Mesendoderm (in vitro differentiated cells): Measurements from ENCODE around the gene SMYD3.

Experiments used
- DNase-seq: peaks from one replicate; pipeline ENCODE4 v3.0.0; 2013
- H2AK5ac ChIP-seq: 2 replicates; pipeline ENCODE4 v1.6.1; 2013; ENCODE audit warnings: low read length, inconsistent platforms
- H2BK120ac ChIP-seq: 2 replicates; pipeline ENCODE4 v1.6.1; 2013; ENCODE audit warnings: low read depth, mild to moderate bottlenecking, low read length, moderate library complexity, mixed read lengths
- H2BK15ac ChIP-seq: replicated peaks from 2 replicates; pipeline ENCODE4 v1.6.1; 2013; ENCODE audit warnings: low read depth, mild to moderate bottlenecking, moderate library complexity
- H2BK5ac ChIP-seq: 2 replicates; pipeline ENCODE4 v1.6.1; 2013; ENCODE audit warnings: low read length, inconsistent platforms
- H3K18ac ChIP-seq: 2 replicates; pipeline ENCODE4 v1.6.1; 2013; ENCODE audit warnings: mild to moderate bottlenecking, low read length, mixed read lengths
- H3K23ac ChIP-seq: one replicate; pipeline ENCODE4 v1.6.1; 2013; ENCODE audit warnings: low read length
- H3K27ac ChIP-seq: 2 replicates; pipeline ENCODE4 v1.5.1; 2013; ENCODE audit warnings: low read depth, mild to moderate bottlenecking, inconsistent platforms, low read length, moderate library complexity
- H3K27me3 ChIP-seq: 2 replicates; pipeline ENCODE4 v1.6.1; 2013; ENCODE audit warnings: low read length, control low read depth, mild to moderate bottlenecking, inconsistent platforms; ENCODE audit not compliant: insufficient read depth, poor library complexity
- H3K36me3 ChIP-seq: 2 replicates; pipeline ENCODE4 v1.6.1; 2013; ENCODE audit warnings: low read length, inconsistent platforms; ENCODE audit not compliant: control insufficient read depth, insufficient read depth
- H3K4ac ChIP-seq: one replicate; pipeline ENCODE4 v1.6.1; 2013; ENCODE audit warnings: low read depth, mild to moderate bottlenecking, low read length, moderate library complexity
- H3K4me1 ChIP-seq: 2 replicates; pipeline ENCODE4 v1.6.1; 2013; ENCODE audit warnings: low read depth, low read length, inconsistent platforms; ENCODE audit not compliant: control insufficient read depth
- H3K4me2 ChIP-seq: 2 replicates; pipeline ENCODE4 v1.6.1; 2013; ENCODE audit warnings: low read length
- H3K4me3 ChIP-seq: 2 replicates; pipeline ENCODE4 v1.5.1; 2013; ENCODE audit warnings: mild to moderate bottlenecking, low read length
- H3K56ac ChIP-seq: one replicate; pipeline ENCODE4 v1.6.1; 2013; ENCODE audit warnings: low read length
- H3K79me1 ChIP-seq: 2 replicates; pipeline ENCODE4 v1.6.1; 2013; ENCODE audit warnings: low read length, inconsistent platforms
- H3K79me2 ChIP-seq: 2 replicates; pipeline ENCODE4 v1.6.1; 2013; ENCODE audit warnings: mild to moderate bottlenecking, low read length; ENCODE audit not compliant: control insufficient read depth, insufficient read depth
- H3K9ac ChIP-seq: 2 replicates; pipeline ENCODE4 v1.6.1; 2013; ENCODE audit warnings: low read length, inconsistent platforms
- H4K5ac ChIP-seq: one replicate; pipeline ENCODE4 v1.6.1; 2013; ENCODE audit warnings: low read length
- H4K8ac ChIP-seq: one replicate; pipeline ENCODE4 v1.6.1; 2013; ENCODE audit warnings: low read depth, mild to moderate bottlenecking, control low read depth, low read length, moderate library complexity
- WGBS: extraction: QIAGEN DNeasy Blood & Tissue Kit; methylation state at CpG from one replicate; pipeline ENCODE4 v1.1.7; 2013; ENCODE audit warnings: low lambda C conversion rate, missing lambda C conversion rate; ENCODE audit not compliant: insufficient coverage; ENCODE audit errors: extremely low coverage; 5-methylcytosine and 5-hydroxymethylcytosine counted together

SMYD3 gene

DNA sequence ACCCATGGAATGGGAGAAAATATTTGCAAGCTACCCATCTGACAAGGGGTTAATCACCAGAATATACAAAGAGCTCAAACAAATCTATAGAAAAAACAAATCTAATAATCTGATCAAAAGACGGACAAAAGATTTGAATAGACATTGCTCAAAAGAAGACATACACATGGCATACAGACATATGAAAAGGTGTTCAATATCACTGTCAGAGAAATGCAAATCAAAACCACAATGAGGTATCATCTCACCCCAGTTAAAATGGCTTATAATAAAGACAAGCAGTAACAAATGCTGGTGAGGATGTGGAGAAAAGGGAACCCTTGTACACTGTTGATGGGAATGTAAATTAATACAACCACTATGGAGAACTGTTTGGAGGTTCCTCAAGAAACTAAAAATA is 600.9 kb downstream of the SMYD3 start:
- H3K4ac ChIP-seq = no peak overlapping the region
- no peaks in the 10 kb centered on the region for H3K27me3 ChIP-seq
- H3K27ac ChIP-seq = no peak overlapping the region
- no peak overlapping the region for H2AK5ac ChIP-seq
- no peak overlapping the region for H3K23ac ChIP-seq
- DNase-seq = no peak
- no peak overlapping the region for H3K9ac ChIP-seq
- no peak overlapping the region for H3K4me2 ChIP-seq
- no peaks in the 10 kb centered on the region for H3K79me2 ChIP-seq
- no peak overlapping the region for H3K56ac ChIP-seq
- no peak overlapping the region for H2BK120ac ChIP-seq
- H3K18ac ChIP-seq = no peak overlapping the region
- no peak overlapping the region for H3K4me3 ChIP-seq
- no peaks in the 10 kb centered on the region for H3K79me1 ChIP-seq
- no peak overlapping the region for H2BK15ac ChIP-seq
- no CpG with 5 or more reads among the region's 1 CpG for WGBS
- H2BK5ac ChIP-seq = no peak overlapping the region
- no peaks in the 10 kb centered on the region for H3K4me1 ChIP-seq
- no peaks in the 10 kb centered on the region for H3K36me3 ChIP-seq
- no peak overlapping the region for H4K5ac ChIP-seq
- H4K8ac ChIP-seq = no peak overlapping the region

DNA sequence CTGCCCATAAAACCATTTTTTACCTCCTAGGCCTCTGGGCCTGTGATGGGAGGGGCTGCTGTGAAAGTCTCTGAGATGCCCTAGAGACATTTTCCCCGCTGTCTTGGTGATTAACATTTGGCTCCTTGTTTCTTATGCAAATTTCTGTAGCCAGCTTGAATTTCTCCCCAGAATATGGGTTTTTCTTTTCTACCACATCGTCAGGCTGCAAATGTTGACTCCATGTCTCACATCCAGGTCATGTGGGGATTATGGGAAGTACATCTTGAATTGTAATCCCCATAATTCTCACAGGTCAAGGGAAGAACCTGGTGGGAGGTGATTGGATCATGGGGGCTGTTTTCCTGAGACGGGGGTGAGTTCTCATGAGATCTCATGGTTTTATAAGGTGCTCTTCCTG is 603.2 kb downstream of the SMYD3 start:
- no peak overlapping the region for H3K4me3 ChIP-seq
- no peak overlapping the region for H3K4me2 ChIP-seq
- no peak overlapping the region for H4K5ac ChIP-seq
- no peaks in the 10 kb centered on the region for H3K79me2 ChIP-seq
- no peaks in the 10 kb centered on the region for H3K36me3 ChIP-seq
- H3K56ac ChIP-seq = no peak overlapping the region
- no peak overlapping the region for H2BK5ac ChIP-seq
- no peak for DNase-seq
- no peak overlapping the region for H3K9ac ChIP-seq
- H4K8ac ChIP-seq = no peak overlapping the region
- H3K4me1 ChIP-seq = no peaks in the 10 kb centered on the region
- H3K27ac ChIP-seq = no peak overlapping the region
- no peak overlapping the region for H2AK5ac ChIP-seq
- no peaks in the 10 kb centered on the region for H3K79me1 ChIP-seq
- H3K27me3 ChIP-seq = no peaks in the 10 kb centered on the region
- no peak overlapping the region for H3K4ac ChIP-seq
- no peak overlapping the region for H2BK15ac ChIP-seq
- H3K18ac ChIP-seq = no peak overlapping the region
- no peak overlapping the region for H3K23ac ChIP-seq
- WGBS = no CpG with 5 or more reads among the region's 3 CpGs
- H2BK120ac ChIP-seq = no peak overlapping the region

DNA sequence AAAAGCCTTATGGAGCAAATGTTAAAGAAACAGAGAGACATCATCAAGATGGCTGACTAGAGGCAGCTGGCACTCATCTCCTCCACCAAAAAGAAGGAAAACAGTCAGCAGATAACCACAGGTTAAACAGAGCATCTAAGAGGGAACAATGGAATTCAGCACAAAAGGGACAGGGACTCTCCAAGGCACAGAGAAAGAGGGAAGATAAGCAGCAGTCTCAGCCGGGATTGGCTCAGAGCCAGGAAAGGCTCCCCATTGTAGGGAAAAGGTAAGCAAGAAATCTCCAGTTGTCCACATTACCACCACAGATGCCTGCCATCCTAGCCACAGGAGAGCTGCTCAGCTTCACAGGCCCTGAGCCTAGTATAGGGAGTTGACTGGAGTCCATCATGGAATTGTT is 605.5 kb downstream of the SMYD3 start:
- Histone ChIP-seq H4K5ac (no peak overlapping the region), H3K4me3 (no peak overlapping the region), H2BK5ac (no peak overlapping the region), H3K4me1 (no peaks in the 10 kb centered on the region), H3K36me3 (no peaks in the 10 kb centered on the region), H3K27me3 (no peaks in the 10 kb centered on the region), H3K9ac (no peak overlapping the region), H3K27ac (no peak overlapping the region), H3K18ac (no peak overlapping the region), H3K79me2 (no peaks in the 10 kb centered on the region), H3K79me1 (no peaks in the 10 kb centered on the region), H2BK120ac (no peak overlapping the region), H3K4me2 (no peak overlapping the region), H3K56ac (no peak overlapping the region), H3K23ac (no peak overlapping the region), H4K8ac (no peak overlapping the region), H3K4ac (no peak overlapping the region), H2AK5ac (no peak overlapping the region), H2BK15ac (no peak overlapping the region)
- no CpG with 5 or more reads among the region's 1 CpG for WGBS
- DNase-seq = no peak

DNA sequence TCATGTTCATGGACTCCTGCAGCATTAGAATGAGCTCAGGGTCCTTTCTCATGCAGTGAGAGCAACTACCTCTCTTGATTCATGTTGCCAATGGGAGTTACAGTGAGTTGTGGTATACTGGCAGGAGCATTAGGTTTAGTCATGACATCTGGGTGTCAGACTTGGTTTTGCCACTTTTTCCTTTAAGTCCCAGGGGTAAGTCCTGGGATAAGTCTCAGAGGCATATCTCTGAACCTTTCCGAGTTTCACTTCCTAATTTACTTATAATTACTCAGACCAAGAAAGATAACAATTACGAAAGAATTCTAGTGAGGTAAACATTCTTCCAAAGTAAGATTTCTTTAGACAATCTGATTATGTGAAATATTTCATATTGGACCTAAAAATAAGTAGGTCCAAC is 606.0 kb downstream of the SMYD3 start:
- no peak overlapping the region for H2BK5ac ChIP-seq
- no peak overlapping the region for H4K8ac ChIP-seq
- no peaks in the 10 kb centered on the region for H3K27me3 ChIP-seq
- H3K79me1 ChIP-seq = no peaks in the 10 kb centered on the region
- H3K36me3 ChIP-seq = no peaks in the 10 kb centered on the region
- H3K18ac ChIP-seq = no peak overlapping the region
- H4K5ac ChIP-seq = no peak overlapping the region
- H3K27ac ChIP-seq = no peak overlapping the region
- WGBS = no CpG with 5 or more reads among the region's 2 CpGs
- H2BK120ac ChIP-seq = no peak overlapping the region
- H3K56ac ChIP-seq = no peak overlapping the region
- DNase-seq = no peak
- no peak overlapping the region for H2AK5ac ChIP-seq
- no peak overlapping the region for H2BK15ac ChIP-seq
- no peak overlapping the region for H3K4ac ChIP-seq
- H3K4me1 ChIP-seq = no peaks in the 10 kb centered on the region
- H3K9ac ChIP-seq = no peak overlapping the region
- H3K79me2 ChIP-seq = no peaks in the 10 kb centered on the region
- no peak overlapping the region for H3K4me3 ChIP-seq
- no peak overlapping the region for H3K23ac ChIP-seq
- no peak overlapping the region for H3K4me2 ChIP-seq

DNA sequence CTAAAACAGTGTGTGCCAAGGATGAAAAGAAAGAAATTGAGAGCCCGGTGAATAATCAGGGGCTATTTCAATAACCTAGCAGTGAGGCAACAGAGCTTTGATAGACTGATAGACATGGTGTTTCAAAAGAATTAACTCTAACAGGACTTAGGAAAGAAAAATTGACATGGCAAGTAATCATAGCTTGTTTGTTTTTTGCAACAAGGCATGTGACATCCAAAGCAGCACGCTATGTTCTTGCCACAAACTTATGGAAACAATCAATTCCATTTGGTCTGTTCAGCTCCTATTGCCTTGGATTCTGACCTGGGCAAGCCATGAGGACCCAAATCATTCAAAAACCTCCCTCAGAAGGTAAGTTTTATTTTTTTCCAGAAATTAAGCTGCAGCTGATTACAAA is 608.5 kb downstream of the SMYD3 start:
- Histone ChIP-seq H2BK120ac (no peak overlapping the region), H3K79me2 (no peaks in the 10 kb centered on the region), H3K4me1 (no peaks in the 10 kb centered on the region), H4K5ac (no peak overlapping the region), H2BK15ac (no peak overlapping the region), H3K23ac (no peak overlapping the region), H3K18ac (no peak overlapping the region), H2BK5ac (no peak overlapping the region), H3K56ac (no peak overlapping the region), H3K79me1 (no peaks in the 10 kb centered on the region), H2AK5ac (no peak overlapping the region), H3K36me3 (no peaks in the 10 kb centered on the region), H3K9ac (no peak overlapping the region), H3K4ac (no peak overlapping the region), H3K4me3 (no peak overlapping the region), H3K27ac (no peak overlapping the region), H3K4me2 (no peak overlapping the region), H3K27me3 (no peaks in the 10 kb centered on the region), H4K8ac (no peak overlapping the region)
- WGBS = no CpG with 5 or more reads among the region's 2 CpGs
- no peak for DNase-seq

DNA sequence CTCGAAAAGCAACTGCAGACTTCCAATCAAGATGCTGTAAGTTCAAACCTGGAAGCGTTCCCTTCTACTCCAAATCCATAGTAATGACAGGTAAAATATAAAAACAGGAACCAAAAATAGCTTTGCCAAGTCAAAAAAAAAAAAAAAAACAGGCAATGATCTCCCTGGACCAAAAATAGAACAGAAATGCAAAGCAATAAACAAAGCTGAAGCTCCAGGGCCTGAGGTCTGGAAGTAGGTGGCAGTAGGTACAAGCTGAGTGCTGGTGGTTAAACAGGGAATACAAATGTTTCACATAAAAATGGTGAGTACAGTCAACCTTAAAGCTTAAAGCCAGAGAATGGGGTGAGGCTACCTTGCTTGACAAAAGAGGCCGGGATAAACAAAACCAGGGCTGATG is 610.8 kb downstream of the SMYD3 start:
- H4K8ac ChIP-seq = no peak overlapping the region
- H2AK5ac ChIP-seq = no peak overlapping the region
- H3K4me1 ChIP-seq = no peaks in the 10 kb centered on the region
- H3K4ac ChIP-seq = no peak overlapping the region
- no peak overlapping the region for H3K27ac ChIP-seq
- H3K18ac ChIP-seq = no peak overlapping the region
- no peak overlapping the region for H3K56ac ChIP-seq
- no peaks in the 10 kb centered on the region for H3K36me3 ChIP-seq
- no peaks in the 10 kb centered on the region for H3K79me2 ChIP-seq
- no peak for DNase-seq
- no peak overlapping the region for H3K4me3 ChIP-seq
- H3K4me2 ChIP-seq = no peak overlapping the region
- H3K27me3 ChIP-seq = no peaks in the 10 kb centered on the region
- no peak overlapping the region for H4K5ac ChIP-seq
- no peak overlapping the region for H3K9ac ChIP-seq
- H2BK5ac ChIP-seq = no peak overlapping the region
- H3K79me1 ChIP-seq = no peaks in the 10 kb centered on the region
- H3K23ac ChIP-seq = no peak overlapping the region
- no peak overlapping the region for H2BK15ac ChIP-seq
- WGBS = no CpG with 5 or more reads among the region's 3 CpGs
- H2BK120ac ChIP-seq = no peak overlapping the region
